ENCODE results near the gene RBM33. TPM values are rescaled to one million over a fixed set of nuclear protein-coding genes. Genes with fewer than 3 reads are reported as not detected.

Gene RBM33
- total RNA-seq, 2 donors from 2014 or later, result 135 to 178 TPM

- H3K9me3 ChIP-seq (ENCODE audit: control insufficient read depth, low read length, poor library complexity, severe bottlenecking), result no peaks in the 10 kb centered on the region
- Mint-ChIP-seq H3K4me3 (no peak overlapping the region), H3K36me3 (ENCODE audit: low read depth) (no peaks in the 10 kb centered on the region), H3K4me1 (peaks cover 6% of the 10 kb centered on the region), H3K27ac (no peak overlapping the region), H3K27me3 (peaks cover 52% of the 10 kb centered on the region)
- DNase-seq (no peak), ATAC-seq (no peak)
Measured at GRCh38 chr7:155818154-155818819, 173.8 kb downstream of the RBM33 start.

- no peak overlapping the region for H3K4me3 Mint-ChIP-seq
- ATAC-seq (no peak), DNase-seq (no peak)
- no peaks in the 10 kb centered on the region for H3K36me3 Mint-ChIP-seq (ENCODE audit: low read depth)
- H3K27ac Mint-ChIP-seq, result no peak overlapping the region
- H3K27me3 Mint-ChIP-seq, result peaks cover 52% of the 10 kb centered on the region
- no peaks in the 10 kb centered on the region for H3K9me3 ChIP-seq (ENCODE audit: control insufficient read depth, low read length, poor library complexity, severe bottlenecking)
- H3K4me1 Mint-ChIP-seq, result peaks cover 5% of the 10 kb centered on the region
Measured at GRCh38 chr7:155818820-155819168, 174.3 kb downstream of the RBM33 start.

- no peak overlapping the region for H3K4me3 Mint-ChIP-seq
- no peaks in the 10 kb centered on the region for H3K9me3 ChIP-seq (ENCODE audit: control insufficient read depth, low read length, poor library complexity, severe bottlenecking)
- DNase-seq (no peak), ATAC-seq (no peak)
- no peaks in the 10 kb centered on the region for H3K36me3 Mint-ChIP-seq (ENCODE audit: low read depth)
- peaks cover 52% of the 10 kb centered on the region for H3K27me3 Mint-ChIP-seq
- peaks cover 5% of the 10 kb centered on the region for H3K4me1 Mint-ChIP-seq
- no peak overlapping the region for H3K27ac Mint-ChIP-seq
Measured at GRCh38 chr7:155819186-155819585, 174.7 kb downstream of the RBM33 start.

- Mint-ChIP-seq H3K27me3 (peaks cover 61% of the 10 kb centered on the region), H3K27ac (no peak overlapping the region), H3K4me3 (no peak overlapping the region), H3K4me1 (peaks cover 4% of the 10 kb centered on the region), H3K36me3 (ENCODE audit: low read depth) (no peaks in the 10 kb centered on the region)
- H3K9me3 ChIP-seq (ENCODE audit: control insufficient read depth, low read length, poor library complexity, severe bottlenecking), result no peaks in the 10 kb centered on the region
- no peak for DNase-seq
- no peak for ATAC-seq
Measured at GRCh38 chr7:155820246-155820645, 175.8 kb downstream of the RBM33 start.

GRCh38 chr7:155820788-155821187 lies 176.3 kb downstream of the RBM33 start:
- H3K9me3 ChIP-seq (ENCODE audit: control insufficient read depth, low read length, poor library complexity, severe bottlenecking), result no peaks in the 10 kb centered on the region
- Mint-ChIP-seq H3K4me1 (no peaks in the 10 kb centered on the region), H3K4me3 (no peak overlapping the region), H3K36me3 (ENCODE audit: low read depth) (no peaks in the 10 kb centered on the region), H3K27me3 (peaks cover 61% of the 10 kb centered on the region), H3K27ac (no peak overlapping the region)
- no peak for DNase-seq
- no peak for ATAC-seq

GRCh38 chr7:155821851-155822250 lies 177.4 kb downstream of the RBM33 start:
- Mint-ChIP-seq H3K36me3 (ENCODE audit: low read depth) (no peaks in the 10 kb centered on the region), H3K27me3 (peaks cover 69% of the 10 kb centered on the region), H3K4me3 (no peak overlapping the region), H3K4me1 (no peaks in the 10 kb centered on the region), H3K27ac (no peak overlapping the region)
- DNase-seq, result no peak
- ATAC-seq, result no peak
- no peaks in the 10 kb centered on the region for H3K9me3 ChIP-seq (ENCODE audit: control insufficient read depth, low read length, poor library complexity, severe bottlenecking)

GRCh38 chr7:155824227-155824886 lies 179.9 kb downstream of the RBM33 start:
- ATAC-seq (no peak), DNase-seq (no peak)
- H3K4me1 Mint-ChIP-seq, result no peaks in the 10 kb centered on the region
- no peaks in the 10 kb centered on the region for H3K36me3 Mint-ChIP-seq (ENCODE audit: low read depth)
- peaks cover 62% of the 10 kb centered on the region for H3K27me3 Mint-ChIP-seq
- H3K4me3 Mint-ChIP-seq, result no peak overlapping the region
- no peak overlapping the region for H3K27ac Mint-ChIP-seq
- no peaks in the 10 kb centered on the region for H3K9me3 ChIP-seq (ENCODE audit: control insufficient read depth, low read length, poor library complexity, severe bottlenecking)

- Mint-ChIP-seq H3K27ac (no peak overlapping the region), H3K4me1 (no peaks in the 10 kb centered on the region), H3K36me3 (ENCODE audit: low read depth) (no peaks in the 10 kb centered on the region), H3K27me3 (peaks cover 62% of the 10 kb centered on the region), H3K4me3 (no peak overlapping the region)
- no peaks in the 10 kb centered on the region for H3K9me3 ChIP-seq (ENCODE audit: control insufficient read depth, low read length, poor library complexity, severe bottlenecking)
- ATAC-seq (no peak), DNase-seq (no peak)
Measured at GRCh38 chr7:155825336-155825735, 180.9 kb downstream of the RBM33 start.

GRCh38 chr7:155829796-155830470 lies 185.5 kb downstream of the RBM33 start:
- no peaks in the 10 kb centered on the region for H3K9me3 ChIP-seq (ENCODE audit: control insufficient read depth, low read length, poor library complexity, severe bottlenecking)
- Mint-ChIP-seq H3K36me3 (ENCODE audit: low read depth) (no peaks in the 10 kb centered on the region), H3K4me3 (no peak overlapping the region), H3K27ac (no peak overlapping the region), H3K4me1 (peaks cover 3% of the 10 kb centered on the region), H3K27me3 (peaks cover 37% of the 10 kb centered on the region)
- ATAC-seq, result no peak
- no peak for DNase-seq

Other genes starting within 250 kb of the RBM33 start
- gene EN2, start 186.5 kb upstream of the RBM33 start, total RNA-seq, result not detected
- not detected for gene CNPY1, start 98.1 kb upstream of the RBM33 start, total RNA-seq
- gene SHH, start 167.8 kb downstream of the RBM33 start, total RNA-seq, result not detected

All from T-helper 17 cell (primary cell).